ENCODE data around the gene KIF25.

The KIF25 gene

GRCh38 chr6:168090064-168090690 is 92.7 kb downstream of the KIF25 start:
- no peaks in the 10 kb centered on the region for H3K27me3 ChIP-seq (ENCODE audit: low read length)

GRCh38 chr6:168090706-168091105 is 93.2 kb downstream of the KIF25 start:
- no peaks in the 10 kb centered on the region for H4K20me1 ChIP-seq (ENCODE audit: low read depth, low read length)
- no peaks in the 10 kb centered on the region for H3K79me2 ChIP-seq (ENCODE audit: insufficient read depth, low read length)
- H3K9me3 ChIP-seq (ENCODE audit: insufficient read depth, low read length), result no peaks in the 10 kb centered on the region

More at GRCh38 chr6:168090064-168090690, 92.7 kb downstream of the KIF25 start:
- Histone ChIP-seq H2AFZ (ENCODE audit: low read depth, low read length, severe bottlenecking) (no peak overlapping the region), H3K27ac (ENCODE audit: low read depth, low read length) (no peak overlapping the region), H3K9me3 (ENCODE audit: insufficient read depth, low read length) (no peaks in the 10 kb centered on the region), H3K4me3 (ENCODE audit: insufficient read depth, low read length, poor library complexity, severe bottlenecking) (no peak overlapping the region), H3K4me2 (ENCODE audit: low read depth, low read length, poor library complexity, severe bottlenecking) (no peak overlapping the region), H4K20me1 (ENCODE audit: low read depth, low read length) (no peaks in the 10 kb centered on the region), H3K79me2 (ENCODE audit: insufficient read depth, low read length) (no peaks in the 10 kb centered on the region), H3K9me2 (replicated peaks; ENCODE audit: insufficient read depth, low read length) (no peaks in the 10 kb centered on the region), H3F3A (ENCODE audit: insufficient read depth) (no peaks in the 10 kb centered on the region), H3K9ac (ENCODE audit: low read length) (no peak overlapping the region), H3K36me3 (ENCODE audit: low read length) (no peaks in the 10 kb centered on the region)
- TF ChIP-seq EZH2phosphoT487 (conservative IDR thresholded peaks at IDR 0.05; ENCODE audit: low read length) (no peak), CTCF (IDR thresholded peaks at IDR 0.05; ENCODE audit: insufficient read depth, low read length, poor library complexity, severe bottlenecking) (no peak)

GRCh38 chr6:168091381-168092264 is 94.2 kb downstream of the KIF25 start:
- Histone ChIP-seq H3K9ac (ENCODE audit: low read length) (no peak overlapping the region), H3K27ac (ENCODE audit: low read depth, low read length) (no peak overlapping the region), H3K27me3 (ENCODE audit: low read length) (no peaks in the 10 kb centered on the region), H3K79me2 (ENCODE audit: insufficient read depth, low read length) (no peaks in the 10 kb centered on the region), H3K9me3 (ENCODE audit: insufficient read depth, low read length) (no peaks in the 10 kb centered on the region), H3K9me2 (replicated peaks; ENCODE audit: insufficient read depth, low read length) (no peaks in the 10 kb centered on the region), H3K4me3 (ENCODE audit: insufficient read depth, low read length, poor library complexity, severe bottlenecking) (no peak overlapping the region), H4K20me1 (ENCODE audit: low read depth, low read length) (no peaks in the 10 kb centered on the region), H2AFZ (ENCODE audit: low read depth, low read length, severe bottlenecking) (no peak overlapping the region), H3K4me2 (ENCODE audit: low read depth, low read length, poor library complexity, severe bottlenecking) (no peak overlapping the region), H3K36me3 (ENCODE audit: low read length) (no peaks in the 10 kb centered on the region), H3F3A (ENCODE audit: insufficient read depth) (no peaks in the 10 kb centered on the region)
- TF ChIP-seq CTCF (IDR thresholded peaks at IDR 0.05; ENCODE audit: insufficient read depth, low read length, poor library complexity, severe bottlenecking), result no peak
- no peak for TF ChIP-seq EZH2phosphoT487 (conservative IDR thresholded peaks at IDR 0.05; ENCODE audit: low read length)

More at GRCh38 chr6:168090706-168091105, 93.2 kb downstream of the KIF25 start:
- Histone ChIP-seq H3F3A (ENCODE audit: insufficient read depth) (no peaks in the 10 kb centered on the region), H2AFZ (ENCODE audit: low read depth, low read length, severe bottlenecking) (no peak overlapping the region), H3K36me3 (ENCODE audit: low read length) (no peaks in the 10 kb centered on the region), H3K4me2 (ENCODE audit: low read depth, low read length, poor library complexity, severe bottlenecking) (no peak overlapping the region), H3K27ac (ENCODE audit: low read depth, low read length) (no peak overlapping the region), H3K27me3 (ENCODE audit: low read length) (no peaks in the 10 kb centered on the region), H3K9ac (ENCODE audit: low read length) (no peak overlapping the region), H3K9me2 (replicated peaks; ENCODE audit: insufficient read depth, low read length) (no peaks in the 10 kb centered on the region), H3K4me3 (ENCODE audit: insufficient read depth, low read length, poor library complexity, severe bottlenecking) (no peak overlapping the region)
- TF ChIP-seq EZH2phosphoT487 (conservative IDR thresholded peaks at IDR 0.05; ENCODE audit: low read length) (no peak), CTCF (IDR thresholded peaks at IDR 0.05; ENCODE audit: insufficient read depth, low read length, poor library complexity, severe bottlenecking) (no peak)

Data from SU-DHL-6 (cell line).